Fibroblast of skin of right biceps (primary cell): ENCODE data around the gene RABGAP1L.
"Not testable (repeated sequence)": the region's sequence is repeated elsewhere in the genome, so short reads cannot be mapped to it uniquely, and the experiment has no call there.

Experiments
- DNase-seq: peaks from one replicate; pipeline ENCODE4 v3.0.0-alpha.2; 2013

Gene RABGAP1L

GRCh38 chr1:174247472-174247871, 88.2 kb downstream of the RABGAP1L start:
- no peak for DNase-seq

- no peak for DNase-seq
Measured at GRCh38 chr1:174248041-174248440, 88.7 kb downstream of the RABGAP1L start.

DNA sequence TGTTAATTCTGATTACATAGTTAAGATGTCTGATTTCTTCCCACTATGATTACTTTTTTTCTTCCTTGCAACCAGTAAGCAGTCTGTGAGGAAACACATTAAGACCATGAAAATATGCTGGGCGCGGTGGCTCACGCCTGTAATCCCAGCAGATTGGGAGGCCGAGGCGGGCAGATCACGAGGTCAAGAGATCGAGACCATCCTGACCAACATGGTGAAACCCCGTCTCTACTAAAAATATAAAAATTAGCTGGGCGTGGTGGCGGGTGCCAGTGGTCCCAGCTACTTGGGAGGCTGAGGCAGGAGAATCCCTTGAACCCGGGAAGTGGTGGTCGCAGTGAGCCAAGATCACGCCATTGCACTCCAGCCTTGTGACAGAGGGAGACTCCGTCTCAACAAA, 97.1 kb downstream of the RABGAP1L start:
- not testable (repeated sequence) for DNase-seq

DNA sequence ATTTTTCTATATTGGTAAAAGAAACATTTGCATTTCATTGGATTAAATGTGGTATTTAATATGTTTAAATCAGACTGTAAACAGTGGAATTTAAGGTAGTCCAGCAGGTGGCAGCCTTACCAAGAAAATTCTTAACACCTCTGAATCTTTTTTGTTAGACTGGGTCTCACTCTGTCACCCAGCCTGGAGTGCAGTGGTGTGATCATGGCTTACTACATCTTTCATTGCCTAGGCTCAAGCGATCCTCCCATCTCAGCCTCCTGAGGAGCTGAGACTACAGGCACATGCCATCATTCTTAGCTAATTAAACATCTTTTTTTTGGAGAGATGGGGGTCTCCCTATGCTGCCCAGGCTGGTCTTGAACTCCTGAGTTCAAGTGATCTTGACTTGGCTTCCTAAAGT, 98.8 kb downstream of the RABGAP1L start:
- DNase-seq, result peak; percentile 34

DNA sequence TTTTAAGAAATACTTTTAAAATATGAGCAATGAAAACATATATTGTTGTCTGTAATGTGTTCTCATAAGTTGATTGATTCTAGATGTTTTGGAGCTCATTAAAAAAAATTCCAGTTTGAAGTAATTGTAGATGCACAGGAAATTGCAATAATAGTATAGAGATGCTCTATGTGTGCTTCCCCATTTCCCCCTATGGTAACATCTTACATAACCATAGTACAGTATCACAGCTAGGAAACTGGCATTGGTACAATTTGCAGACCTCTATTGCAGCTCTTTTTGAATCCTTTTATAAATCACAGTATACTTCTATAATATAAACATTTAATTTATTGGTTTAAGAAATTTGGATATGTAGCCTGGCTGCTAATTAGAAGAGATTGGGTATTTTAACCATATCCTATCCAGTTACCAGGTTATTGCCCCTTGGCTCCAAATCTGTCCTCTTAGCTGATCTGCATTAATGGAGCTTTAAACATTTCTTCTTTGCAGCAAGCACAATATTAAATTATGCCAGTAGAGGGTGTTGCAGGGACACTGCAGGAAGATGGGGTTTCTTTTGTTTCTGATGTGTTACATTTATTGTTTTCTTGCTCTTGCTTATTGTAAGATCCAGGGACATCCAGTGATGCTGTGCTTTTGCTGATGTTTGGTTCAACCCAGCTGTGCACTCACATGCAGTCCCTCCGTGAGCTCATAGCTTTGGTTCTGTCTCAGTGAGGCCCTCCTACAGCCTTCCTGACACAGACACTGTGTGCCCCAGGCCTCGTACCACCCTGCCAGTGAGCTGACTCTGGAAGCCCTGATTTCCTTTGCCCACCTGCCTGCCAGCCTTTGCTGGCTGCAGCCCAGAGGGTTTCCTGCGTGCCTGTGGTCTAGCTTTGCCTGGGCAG, 103.3 kb downstream of the RABGAP1L start:
- peak; percentile 37 for DNase-seq

- DNase-seq, result no peak
Measured at GRCh38 chr1:174265282-174265681, 106.0 kb downstream of the RABGAP1L start.

- DNase-seq, result peak; percentile 5
Measured at GRCh38 chr1:174266476-174266875, 107.2 kb downstream of the RABGAP1L start.

GRCh38 chr1:174266991-174267612, 107.8 kb downstream of the RABGAP1L start:
- no peak for DNase-seq

GRCh38 chr1:174269989-174270651, 110.8 kb downstream of the RABGAP1L start:
- no peak for DNase-seq

GRCh38 chr1:174273190-174273589, 113.9 kb downstream of the RABGAP1L start:
- no peak for DNase-seq

DNA sequence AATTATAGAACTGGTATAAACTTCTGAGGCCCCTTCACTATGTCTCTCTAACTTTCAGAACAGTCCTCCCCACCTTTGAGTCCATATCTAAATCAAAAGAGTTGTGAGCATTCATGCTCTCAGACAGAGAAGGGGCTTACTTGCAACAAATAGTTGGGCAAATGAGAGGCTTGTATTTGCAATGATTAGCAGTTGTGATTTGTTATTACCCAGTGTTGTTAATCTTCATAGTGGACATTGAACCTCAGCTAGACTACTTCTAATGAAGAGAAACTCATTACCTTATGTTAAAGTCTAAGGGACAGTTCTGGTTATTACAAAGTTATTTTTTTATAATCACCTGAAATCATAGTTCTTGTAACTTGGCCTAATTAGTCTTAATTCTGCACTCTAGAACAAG, 114.5 kb downstream of the RABGAP1L start:
- no peak for DNase-seq

- peak; percentile 2 for DNase-seq
Measured at GRCh38 chr1:174274452-174274851, 115.1 kb downstream of the RABGAP1L start.

- DNase-seq, result no peak
Measured at GRCh38 chr1:174274884-174275283, 115.6 kb downstream of the RABGAP1L start.

GRCh38 chr1:174276087-174276486, 116.8 kb downstream of the RABGAP1L start:
- DNase-seq, result no peak

GRCh38 chr1:174284052-174284451, 124.7 kb downstream of the RABGAP1L start:
- DNase-seq, result no peak

DNA sequence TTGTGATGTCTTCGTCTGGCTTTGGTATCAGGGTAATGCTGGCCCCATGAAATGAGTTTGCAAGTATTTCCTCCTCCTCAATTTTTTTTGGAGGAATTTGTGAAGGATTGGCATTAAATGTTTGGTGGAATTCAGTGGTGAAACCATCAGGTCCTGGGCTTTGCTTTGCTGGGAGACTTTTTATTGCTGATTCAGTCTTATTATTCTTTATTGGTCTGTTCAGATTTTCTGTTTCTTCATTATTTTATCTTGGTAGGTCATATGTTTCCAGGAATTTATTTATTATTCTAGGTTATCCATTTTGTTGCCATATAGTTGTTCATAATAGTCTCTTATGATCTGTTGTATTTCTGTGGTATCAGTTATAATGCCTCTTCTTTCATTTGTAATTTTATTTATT, 126.7 kb downstream of the RABGAP1L start:
- no peak for DNase-seq

DNA sequence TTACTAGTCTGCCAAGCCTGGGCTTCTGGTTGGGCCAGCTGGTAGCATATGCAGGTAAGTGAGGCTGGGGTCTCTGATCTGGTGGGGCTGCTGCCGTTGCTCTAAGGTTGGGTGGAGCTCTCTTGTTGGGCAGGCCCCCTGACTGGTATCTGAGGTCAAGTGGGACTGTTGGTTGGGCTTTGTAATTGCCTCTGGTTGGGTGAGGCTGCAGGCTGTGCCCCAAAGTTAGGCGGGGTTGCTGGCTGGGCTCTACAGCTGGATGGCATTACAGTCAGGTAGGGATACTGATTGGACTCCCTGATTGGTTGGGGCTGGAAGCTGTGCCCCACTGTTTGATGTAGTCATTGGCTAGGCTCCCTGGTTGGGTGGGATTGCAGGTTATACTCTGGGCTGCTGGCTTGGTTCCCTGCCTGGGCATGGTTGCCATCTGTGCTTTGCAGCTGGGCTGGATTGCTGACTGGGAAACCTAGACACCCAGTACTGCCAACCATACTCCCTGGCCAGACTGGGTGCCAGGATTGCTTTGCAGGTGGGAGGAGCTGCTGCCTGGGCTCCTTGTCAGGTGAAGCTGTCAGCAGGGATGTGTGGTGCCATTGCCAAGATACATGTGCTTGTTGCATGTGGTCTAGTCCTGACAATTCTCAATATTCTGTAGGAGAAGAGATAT, 130.5 kb downstream of the RABGAP1L start:
- DNase-seq, result no peak

GRCh38 chr1:174291059-174291458, 131.7 kb downstream of the RABGAP1L start:
- DNase-seq, result no peak

DNA sequence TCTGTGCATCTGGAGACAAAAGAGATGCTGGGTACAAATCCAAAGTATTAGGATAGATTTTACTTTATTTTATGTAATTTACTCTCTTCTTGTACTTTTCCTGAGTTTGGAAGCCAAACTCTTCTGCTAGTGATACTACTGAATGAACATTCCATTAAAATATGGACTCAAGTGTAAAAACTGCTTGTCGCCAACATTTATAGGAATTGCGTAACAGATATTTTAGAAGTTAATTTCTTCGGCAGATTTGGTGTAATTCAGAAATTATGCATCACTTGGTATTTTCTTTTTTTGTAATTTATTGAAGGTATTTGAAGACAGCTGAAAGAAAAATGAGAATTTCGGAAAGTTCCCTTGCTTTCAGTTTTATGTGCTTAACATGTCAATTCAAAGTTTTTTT, 137.0 kb downstream of the RABGAP1L start:
- no peak for DNase-seq

DNA sequence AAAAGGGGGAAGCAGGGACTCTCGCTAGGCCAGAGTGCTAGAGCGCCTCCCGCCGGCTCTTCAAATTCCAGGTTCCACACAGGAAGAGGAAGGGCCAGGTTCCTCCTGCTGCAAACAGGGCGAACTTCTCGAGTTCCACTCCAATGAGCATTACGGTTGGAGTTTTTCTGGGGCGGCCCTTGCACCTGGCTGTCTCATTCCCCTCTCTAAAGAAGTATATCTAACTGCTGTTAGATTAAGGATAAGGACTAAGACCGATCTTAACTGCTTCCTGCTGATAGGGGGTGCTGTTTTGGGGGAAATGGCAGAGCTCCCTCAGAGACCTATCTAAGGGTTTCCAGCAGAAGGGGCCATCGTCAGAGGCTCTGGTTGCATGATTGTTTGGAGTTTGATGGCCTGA, 138.0 kb downstream of the RABGAP1L start:
- no peak for DNase-seq

DNA sequence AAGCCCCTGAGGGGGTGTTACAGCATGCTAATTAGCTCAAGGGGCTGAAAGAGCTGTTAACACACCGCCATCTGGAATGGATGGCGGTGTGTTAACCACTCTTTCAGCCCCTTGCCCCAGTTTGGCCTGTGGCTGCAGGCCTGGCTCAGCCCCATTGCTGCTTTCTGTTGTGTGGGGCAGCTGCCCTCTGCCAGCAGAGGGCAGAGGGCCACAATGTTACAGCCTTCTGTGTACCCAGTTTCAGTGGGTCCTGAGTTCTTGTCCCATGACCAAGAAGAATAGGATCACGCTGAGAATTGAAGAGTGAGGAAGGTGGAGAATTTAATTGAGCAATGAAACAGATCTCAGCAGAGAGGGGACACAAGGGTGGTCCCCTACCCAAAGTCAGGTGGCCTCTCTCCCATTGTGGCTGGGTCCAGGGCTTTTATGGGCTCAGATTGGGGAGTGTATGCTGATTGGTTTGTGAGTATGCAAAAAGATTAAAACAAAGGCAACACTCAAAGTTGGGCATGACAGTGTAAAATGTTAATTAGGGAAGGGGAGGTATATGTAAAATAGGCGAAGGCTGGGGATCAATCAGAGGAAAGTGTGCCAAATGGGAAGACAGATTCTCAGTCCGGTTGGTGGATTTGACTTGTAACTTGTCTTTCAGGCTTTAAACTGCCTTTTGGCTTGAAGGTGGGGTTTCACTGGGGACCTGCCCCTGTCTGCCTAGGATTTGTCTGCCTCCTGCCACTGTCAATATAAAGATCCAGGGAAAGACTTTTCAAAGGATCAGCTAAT, 142.2 kb downstream of the RABGAP1L start:
- DNase-seq, result no peak

DNA sequence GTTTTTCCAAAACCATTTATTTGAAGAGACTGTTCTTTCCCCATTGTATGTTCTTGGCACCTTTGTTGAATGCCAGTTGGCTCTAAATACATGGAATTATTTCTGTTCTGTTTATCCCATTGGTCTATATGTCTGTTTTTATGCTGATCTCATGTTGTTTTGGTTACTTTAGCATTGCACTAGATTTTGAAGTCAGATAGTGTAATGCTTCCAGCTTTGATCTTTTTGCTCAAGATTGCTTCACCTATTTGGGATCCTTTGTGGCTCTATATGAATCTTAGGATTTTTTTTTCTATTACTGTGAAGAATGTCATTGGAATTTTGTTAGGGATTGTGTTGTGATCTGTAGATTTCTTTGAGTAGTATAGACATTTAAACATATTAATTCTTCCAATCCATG, 149.3 kb downstream of the RABGAP1L start:
- no peak for DNase-seq
